WTC11 (cell line): ENCODE results near the gene KLF2. TPM values are rescaled to one million over a fixed set of nuclear protein-coding genes. Genes with fewer than 3 reads are reported as not detected.
A peak's percentile ranks its signal among the peaks of the same experiment; 100 is the strongest.

Experiments
- ATAC-seq: fragments of 200-7000 bp; cut with Tn5 transposase; 2 replicates; pipeline ENCODE4 v1.10.0; 2021; ENCODE audit warnings: mild to moderate bottlenecking, moderate library complexity
- CTCF ChIA-PET: fragments of 300-600 bp; sonication (Branson Sonifier 250); formaldehyde crosslinking; loops from one replicate; lab custom pipeline; 2021; ENCODE audit warnings: antibody characterized with exemption; lab: Charles Lee
- POLR2A ChIA-PET: fragments of 350-600 bp; sonication (Branson Sonifier 250); formaldehyde crosslinking; loops from one replicate; lab custom pipeline; 2021; ENCODE audit warnings: antibody characterized with exemption; lab: Charles Lee
- DNase-seq: peaks from one replicate; pipeline ENCODE4 v3.0.0; 2021; ENCODE audit warnings: low spot score
- H3K27ac Mint-ChIP-seq: 2 replicates; pipeline ENCODE4 v1.8.0; 2021; ENCODE audit warnings: mixed read lengths
- H3K27me3 Mint-ChIP-seq: 2 replicates; pipeline ENCODE4 v1.8.0; 2021; ENCODE audit warnings: low read depth, mild to moderate bottlenecking, moderate library complexity, mixed read lengths
- H3K36me3 Mint-ChIP-seq: 2 replicates; pipeline ENCODE4 v1.8.0; 2021; ENCODE audit warnings: mixed read lengths
- H3K4me1 Mint-ChIP-seq: 2 replicates; pipeline ENCODE4 v1.8.0; 2022; ENCODE audit warnings: mixed read lengths
- H3K4me3 Mint-ChIP-seq: 2 replicates; pipeline ENCODE4 v1.8.0; 2021; ENCODE audit warnings: mild to moderate bottlenecking, moderate library complexity, mixed read lengths
- H3K9me3 Mint-ChIP-seq: 2 replicates; pipeline ENCODE4 v1.8.0; 2021; ENCODE audit warnings: mixed read lengths
- ARID4B ChIP-seq: sonication (generic); formaldehyde crosslinking; IDR thresholded peaks from 2 replicates; pipeline ENCODE4 v1.8.0; 2023; ENCODE audit warnings: missing genetic modification reagents, mild to moderate bottlenecking, borderline replicate concordance
- CBFB ChIP-seq: sonication (generic); formaldehyde crosslinking; IDR thresholded peaks from 2 replicates; pipeline ENCODE4 v1.8.1; 2022; ENCODE audit warnings: mild to moderate bottlenecking, low read depth, missing genetic modification reagents
- CREB1 ChIP-seq: sonication (generic); formaldehyde crosslinking; IDR thresholded peaks from 2 replicates; pipeline ENCODE4 v1.8.0; 2023; ENCODE audit warnings: mild to moderate bottlenecking, missing genetic modification reagents
- EMX1 ChIP-seq: fragments of 250-450 bp; sonication (Bioruptor Pico); IDR thresholded peaks from 2 replicates; pipeline ENCODE4 v1.8.0; 2021; ENCODE audit warnings: mild to moderate bottlenecking
- ETV6 ChIP-seq: sonication (generic); formaldehyde crosslinking; IDR thresholded peaks from 2 replicates; pipeline ENCODE4 v1.8.1; 2022; ENCODE audit warnings: mild to moderate bottlenecking, missing genetic modification reagents
- FOXK1 ChIP-seq: sonication (generic); formaldehyde crosslinking; IDR thresholded peaks from 2 replicates; pipeline ENCODE4 v1.8.0; 2022; ENCODE audit warnings: mild to moderate bottlenecking, moderate library complexity, missing genetic modification reagents
- FOXP1 ChIP-seq: sonication (generic); formaldehyde crosslinking; IDR thresholded peaks from 2 replicates; pipeline ENCODE4 v1.8.0; 2022; ENCODE audit warnings: missing genetic modification reagents, mild to moderate bottlenecking, moderate library complexity, borderline replicate concordance
- FOXP4 ChIP-seq: sonication (generic); formaldehyde crosslinking; IDR thresholded peaks from 2 replicates; pipeline ENCODE4 v1.8.0; 2022; ENCODE audit warnings: mild to moderate bottlenecking, missing genetic modification reagents
- ZBTB21 ChIP-seq: sonication (generic); formaldehyde crosslinking; IDR thresholded peaks from 2 replicates; pipeline ENCODE4 v1.8.1; 2023; ENCODE audit warnings: mild to moderate bottlenecking, missing genetic modification reagents, borderline replicate concordance
- ZMAT4 ChIP-seq: fragments of 250-450 bp; sonication (Bioruptor Pico); IDR thresholded peaks from 2 replicates; pipeline ENCODE4 v1.9.0; 2021; ENCODE audit warnings: mild to moderate bottlenecking
- total RNA-seq: library from RNA; stranded (reverse); gene quantifications from 3 replicates; pipeline ENCODE4 v1.2.3, GENCODE V29; 2021
- TF ChIP-seq, protein P1 (sequence below): sonication (generic); formaldehyde crosslinking; IDR thresholded peaks from 2 replicates; pipeline ENCODE4 v1.8.1; 2023; ENCODE audit warnings: mild to moderate bottlenecking, missing genetic modification reagents, borderline replicate concordance
- TF ChIP-seq, protein P2 (sequence below): sonication (generic); formaldehyde crosslinking; IDR thresholded peaks from 2 replicates; pipeline ENCODE4 v1.8.1; 2023; ENCODE audit warnings: mild to moderate bottlenecking, missing genetic modification reagents, moderate library complexity
- TF ChIP-seq, protein P3 (sequence below): sonication (generic); formaldehyde crosslinking; IDR thresholded peaks from 2 replicates; pipeline ENCODE4 v1.8.0; 2022; ENCODE audit warnings: mild to moderate bottlenecking, missing genetic modification reagents

The KLF2 gene
- total RNA-seq, 1 experiment from 2014 or later: 1.1 TPM

DNA sequence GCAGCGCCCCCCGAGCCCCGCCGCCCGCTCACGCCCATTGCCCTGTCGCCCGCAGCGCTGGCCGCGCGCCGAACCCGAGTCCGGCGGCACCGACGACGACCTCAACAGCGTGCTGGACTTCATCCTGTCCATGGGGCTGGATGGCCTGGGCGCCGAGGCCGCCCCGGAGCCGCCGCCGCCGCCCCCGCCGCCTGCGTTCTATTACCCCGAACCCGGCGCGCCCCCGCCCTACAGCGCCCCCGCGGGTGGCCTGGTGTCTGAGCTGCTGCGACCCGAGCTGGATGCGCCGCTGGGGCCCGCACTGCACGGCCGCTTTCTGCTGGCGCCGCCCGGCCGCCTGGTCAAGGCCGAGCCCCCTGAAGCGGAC lies 518 bp downstream of the KLF2 start:
- H3K27me3 Mint-ChIP-seq: peaks cover 80% of the 10 kb centered on the region
- H3K27ac Mint-ChIP-seq: no peak overlapping the region
- no peak for TF ChIP-seq ETV6
- no peak overlapping the region for H3K4me3 Mint-ChIP-seq
- DNase-seq (peak; percentile 54), ATAC-seq (peak; percentile 21)
- ChIA-PET CTCF (interaction anchor here (0.7 to 1.5 kb wide), 5 partner anchors 10 to 78 kb away, joined by 3 to 6 read pairs (median 5); no protein-coding TSS in a partner anchor), POLR2A (no interaction called here)
- no peaks in the 10 kb centered on the region for H3K36me3 Mint-ChIP-seq
- peaks cover 3% of the 10 kb centered on the region; the same call in 1 of the 2 replicates for H3K9me3 Mint-ChIP-seq
- 0 out of 2 replicates have a peak, but pooled peaks cover 5% of the 10 kb centered on the region for H3K4me1 Mint-ChIP-seq

DNA sequence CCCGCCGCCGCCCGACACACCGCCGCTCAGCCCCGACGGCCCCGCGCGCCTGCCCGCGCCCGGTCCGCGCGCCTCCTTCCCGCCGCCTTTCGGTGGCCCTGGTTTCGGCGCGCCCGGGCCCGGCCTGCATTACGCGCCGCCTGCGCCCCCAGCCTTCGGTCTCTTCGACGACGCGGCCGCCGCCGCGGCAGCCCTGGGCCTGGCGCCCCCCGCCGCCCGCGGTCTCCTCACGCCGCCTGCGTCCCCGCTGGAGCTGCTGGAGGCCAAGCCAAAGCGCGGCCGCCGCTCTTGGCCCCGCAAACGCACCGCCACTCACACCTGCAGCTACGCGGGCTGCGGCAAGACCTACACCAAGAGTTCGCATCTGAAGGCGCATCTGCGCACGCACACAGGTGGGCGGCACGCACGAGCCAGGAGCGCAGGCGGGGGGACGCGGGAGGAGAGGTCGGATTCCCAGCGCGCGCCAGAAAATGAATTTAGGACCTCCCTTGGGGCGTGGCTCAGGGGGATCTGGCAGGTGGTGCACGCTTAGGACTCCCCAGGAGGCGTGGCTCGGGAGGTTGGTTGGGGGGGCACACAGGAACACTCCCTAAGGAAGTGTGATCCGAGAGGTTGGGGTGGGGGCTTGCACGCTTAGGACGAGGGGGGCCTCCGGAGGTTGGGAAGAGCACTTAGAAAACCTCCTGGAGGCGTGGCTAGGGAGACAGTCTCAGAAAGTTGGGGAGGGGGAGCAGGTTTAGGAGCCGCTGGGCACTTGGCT lies 1.2 kb downstream of the KLF2 start:
- peak overlapping the region; percentile 81 for H3K4me3 Mint-ChIP-seq
- H3K27ac Mint-ChIP-seq: no peak overlapping the region
- peaks cover 84% of the 10 kb centered on the region for H3K27me3 Mint-ChIP-seq
- ATAC-seq: peak; percentile 29
- H3K36me3 Mint-ChIP-seq: no peaks in the 10 kb centered on the region
- CTCF ChIA-PET: interaction anchor here (0.5 to 1.5 kb wide), 6 partner anchors 11 to 79 kb away, joined by 3 to 6 read pairs (median 4); no protein-coding TSS in a partner anchor
- H3K9me3 Mint-ChIP-seq: peaks cover 3% of the 10 kb centered on the region; the same call in 1 of the 2 replicates
- POLR2A ChIA-PET: no interaction called here
- H3K4me1 Mint-ChIP-seq: 0 out of 2 replicates have a peak, but pooled peaks cover 5% of the 10 kb centered on the region
- DNase-seq: peak; percentile 79
- TF ChIP-seq FOXK1 (CRISPR knock-in tag): no peak
- 0 out of 2 replicates have a peak, but pooled peaks have one; percentile 37 for TF ChIP-seq FOXP4 (CRISPR knock-in tag)
- TF ChIP-seq ZBTB21 (CRISPR knock-in tag): no peak
- TF ChIP-seq ZMAT4: no peak

DNA sequence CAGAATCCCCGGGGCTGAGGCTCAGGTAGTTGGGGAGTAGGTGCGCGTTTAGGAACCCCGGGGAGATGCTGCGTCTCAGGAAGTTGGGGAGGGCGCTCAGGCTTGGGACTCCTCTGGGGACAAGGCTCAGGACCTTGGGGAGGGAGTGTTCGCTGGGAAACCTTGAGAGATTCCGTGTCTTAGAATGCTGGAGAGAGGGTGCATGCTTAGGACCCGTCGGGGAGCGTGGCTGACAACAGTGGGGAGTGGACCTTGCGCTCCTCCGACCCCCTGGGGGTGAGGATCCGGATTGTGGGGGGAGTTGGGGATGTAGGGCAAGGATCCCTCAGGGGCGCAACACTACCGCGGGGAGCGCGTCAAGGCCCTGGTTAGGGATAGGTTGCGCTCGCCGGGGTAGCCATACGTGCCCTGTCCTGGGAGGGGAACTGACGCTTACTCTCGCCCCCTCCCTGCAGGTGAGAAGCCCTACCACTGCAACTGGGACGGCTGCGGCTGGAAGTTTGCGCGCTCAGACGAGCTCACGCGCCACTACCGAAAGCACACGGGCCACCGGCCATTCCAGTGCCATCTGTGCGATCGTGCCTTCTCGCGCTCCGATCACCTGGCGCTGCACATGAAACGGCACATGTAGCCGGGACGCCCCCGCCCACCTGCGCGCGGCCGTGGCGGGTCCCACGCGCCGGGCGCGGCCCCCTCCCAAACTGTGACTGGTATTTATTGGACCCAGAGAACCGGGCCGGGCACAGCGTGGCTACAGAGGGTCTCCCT lies 2.0 kb downstream of the KLF2 start:
- Mint-ChIP-seq H3K27ac (no peak overlapping the region), H3K36me3 (no peaks in the 10 kb centered on the region)
- DNase-seq: peak; percentile 60
- CTCF ChIA-PET: interaction anchor here (0.6 to 1.0 kb wide), 4 partner anchors 35 to 80 kb away, joined by 3 to 6 read pairs (median 3); no protein-coding TSS in a partner anchor
- TF ChIP-seq, protein P1, sequence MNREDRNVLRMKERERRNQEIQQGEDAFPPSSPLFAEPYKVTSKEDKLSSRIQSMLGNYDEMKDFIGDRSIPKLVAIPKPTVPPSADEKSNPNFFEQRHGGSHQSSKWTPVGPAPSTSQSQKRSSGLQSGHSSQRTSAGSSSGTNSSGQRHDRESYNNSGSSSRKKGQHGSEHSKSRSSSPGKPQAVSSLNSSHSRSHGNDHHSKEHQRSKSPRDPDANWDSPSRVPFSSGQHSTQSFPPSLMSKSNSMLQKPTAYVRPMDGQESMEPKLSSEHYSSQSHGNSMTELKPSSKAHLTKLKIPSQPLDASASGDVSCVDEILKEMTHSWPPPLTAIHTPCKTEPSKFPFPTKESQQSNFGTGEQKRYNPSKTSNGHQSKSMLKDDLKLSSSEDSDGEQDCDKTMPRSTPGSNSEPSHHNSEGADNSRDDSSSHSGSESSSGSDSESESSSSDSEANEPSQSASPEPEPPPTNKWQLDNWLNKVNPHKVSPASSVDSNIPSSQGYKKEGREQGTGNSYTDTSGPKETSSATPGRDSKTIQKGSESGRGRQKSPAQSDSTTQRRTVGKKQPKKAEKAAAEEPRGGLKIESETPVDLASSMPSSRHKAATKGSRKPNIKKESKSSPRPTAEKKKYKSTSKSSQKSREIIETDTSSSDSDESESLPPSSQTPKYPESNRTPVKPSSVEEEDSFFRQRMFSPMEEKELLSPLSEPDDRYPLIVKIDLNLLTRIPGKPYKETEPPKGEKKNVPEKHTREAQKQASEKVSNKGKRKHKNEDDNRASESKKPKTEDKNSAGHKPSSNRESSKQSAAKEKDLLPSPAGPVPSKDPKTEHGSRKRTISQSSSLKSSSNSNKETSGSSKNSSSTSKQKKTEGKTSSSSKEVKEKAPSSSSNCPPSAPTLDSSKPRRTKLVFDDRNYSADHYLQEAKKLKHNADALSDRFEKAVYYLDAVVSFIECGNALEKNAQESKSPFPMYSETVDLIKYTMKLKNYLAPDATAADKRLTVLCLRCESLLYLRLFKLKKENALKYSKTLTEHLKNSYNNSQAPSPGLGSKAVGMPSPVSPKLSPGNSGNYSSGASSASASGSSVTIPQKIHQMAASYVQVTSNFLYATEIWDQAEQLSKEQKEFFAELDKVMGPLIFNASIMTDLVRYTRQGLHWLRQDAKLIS (CRISPR knock-in tag): no peak
- 0 out of 2 replicates have a peak, but pooled peaks have one; percentile 36 for TF ChIP-seq CBFB (CRISPR knock-in tag)
- TF ChIP-seq FOXP1 (CRISPR knock-in tag): peak; percentile 37; the same call in 1 of the 2 replicates
- TF ChIP-seq CREB1 (CRISPR knock-in tag): no peak
- no peak for TF ChIP-seq EMX1 (CRISPR knock-in tag)
- peak; percentile 32; the same call in 1 of the 2 replicates for TF ChIP-seq ARID4B (CRISPR knock-in tag)
- TF ChIP-seq, protein P2, sequence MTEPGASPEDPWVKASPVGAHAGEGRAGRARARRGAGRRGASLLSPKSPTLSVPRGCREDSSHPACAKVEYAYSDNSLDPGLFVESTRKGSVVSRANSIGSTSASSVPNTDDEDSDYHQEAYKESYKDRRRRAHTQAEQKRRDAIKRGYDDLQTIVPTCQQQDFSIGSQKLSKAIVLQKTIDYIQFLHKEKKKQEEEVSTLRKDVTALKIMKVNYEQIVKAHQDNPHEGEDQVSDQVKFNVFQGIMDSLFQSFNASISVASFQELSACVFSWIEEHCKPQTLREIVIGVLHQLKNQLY (CRISPR knock-in tag): no peak
- TF ChIP-seq, protein P3, sequence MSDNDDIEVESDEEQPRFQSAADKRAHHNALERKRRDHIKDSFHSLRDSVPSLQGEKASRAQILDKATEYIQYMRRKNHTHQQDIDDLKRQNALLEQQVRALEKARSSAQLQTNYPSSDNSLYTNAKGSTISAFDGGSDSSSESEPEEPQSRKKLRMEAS (CRISPR knock-in tag): peak; percentile 35; the same call in 1 of the 2 replicates
- TF ChIP-seq, all 79 proteins: peak for 4
- peaks cover 3% of the 10 kb centered on the region; the same call in 1 of the 2 replicates for H3K9me3 Mint-ChIP-seq
- ATAC-seq: peak; percentile 51
- peak overlapping the region; percentile 81 for H3K4me3 Mint-ChIP-seq
- H3K4me1 Mint-ChIP-seq: 0 out of 2 replicates have a peak, but pooled peaks cover 5% of the 10 kb centered on the region
- H3K27me3 Mint-ChIP-seq: peaks cover 86% of the 10 kb centered on the region
- POLR2A ChIA-PET: interaction anchor here (1.5 kb wide), 1 partner anchor 13 kb away, joined by 3 read pairs; no protein-coding TSS in a partner anchor
